Cardiac muscle cell (in vitro differentiated cells and primary cell): ENCODE results near the gene COL16A1. TPM values are rescaled to one million over a fixed set of nuclear protein-coding genes. Genes with fewer than 3 reads are reported as not detected.

Source experiments
- DNase-seq, 2 donors: peaks; one replicate each; pipeline versions ENCODE4 v3.0.0 to v3.0.0-alpha.2; 2010 to 2017; ENCODE audit warnings: low read depth in 1 of 2, low spot score in 1 of 2
- H3K27ac ChIP-seq: fragments of 200-600 bp; sonication (generic); 2 replicates; pipeline ENCODE4 v1.5.1; 2016
- H3K27me3 ChIP-seq: fragments of 200-600 bp; sonication (generic); 2 replicates; pipeline ENCODE4 v1.6.0; 2016; ENCODE audit warnings: control low read depth
- H3K36me3 ChIP-seq: fragments of 200-600 bp; sonication (generic); 2 replicates; pipeline ENCODE4 v1.5.1; 2016; ENCODE audit warnings: control low read depth
- H3K4me1 ChIP-seq: fragments of 200-600 bp; sonication (generic); 2 replicates; pipeline ENCODE4 v1.8.1; 2017; ENCODE audit warnings: low read depth, mild to moderate bottlenecking, mixed run types
- H3K4me3 ChIP-seq: fragments of 200-600 bp; sonication (generic); 2 replicates; pipeline ENCODE4 v1.5.1; 2016; ENCODE audit warnings: mild to moderate bottlenecking
- H3K9me3 ChIP-seq: fragments of 200-600 bp; sonication (generic); 2 replicates; pipeline ENCODE4 v1.5.1; 2017; ENCODE audit warnings: low read depth, mild to moderate bottlenecking, control low read depth
- CTCF ChIP-seq: IDR thresholded peaks from 2 replicates; pipeline ENCODE4 v1.5.1; 2012; ENCODE audit warnings: low read depth, mild to moderate bottlenecking, low read length
- polyA plus RNA-seq: library from polyadenylated mRNA; unstranded; fragments of >200 nt; fragmentation: Nextera tagmentation; extraction: Ambion mirVana; gene quantifications from 2 replicates; pipeline ENCODE4 v1.2.1, GENCODE V29; 2016
- total RNA-seq: library from RNA; depleted of rRNA; stranded (reverse); fragments of >200 nt; gene quantifications from 2 replicates; pipeline ENCODE4 v1.2.3, GENCODE V29; 2016

The COL16A1 gene
- total and polyA plus RNA-seq, 2 experiments from 2014 or later = 119 to 120 TPM

GRCh38 chr1:31657972-31658510, 45.8 kb downstream of the COL16A1 start:
- no peak for TF ChIP-seq CTCF
- no peaks in the 10 kb centered on the region for H3K27me3 ChIP-seq
- H3K9me3 ChIP-seq = no peaks in the 10 kb centered on the region
- H3K4me1 ChIP-seq = no peaks in the 10 kb centered on the region
- no peak overlapping the region for H3K27ac ChIP-seq
- no peak overlapping the region for H3K4me3 ChIP-seq
- H3K36me3 ChIP-seq = no peaks in the 10 kb centered on the region
- DNase-seq = no peak

GRCh38 chr1:31657020-31657804, 46.6 kb downstream of the COL16A1 start:
- no peak for TF ChIP-seq CTCF
- H3K4me3 ChIP-seq = no peak overlapping the region
- DNase-seq = no peak
- H3K27ac ChIP-seq = no peak overlapping the region
- H3K9me3 ChIP-seq = no peaks in the 10 kb centered on the region
- H3K27me3 ChIP-seq = no peaks in the 10 kb centered on the region
- no peaks in the 10 kb centered on the region for H3K36me3 ChIP-seq
- no peaks in the 10 kb centered on the region for H3K4me1 ChIP-seq

DNA sequence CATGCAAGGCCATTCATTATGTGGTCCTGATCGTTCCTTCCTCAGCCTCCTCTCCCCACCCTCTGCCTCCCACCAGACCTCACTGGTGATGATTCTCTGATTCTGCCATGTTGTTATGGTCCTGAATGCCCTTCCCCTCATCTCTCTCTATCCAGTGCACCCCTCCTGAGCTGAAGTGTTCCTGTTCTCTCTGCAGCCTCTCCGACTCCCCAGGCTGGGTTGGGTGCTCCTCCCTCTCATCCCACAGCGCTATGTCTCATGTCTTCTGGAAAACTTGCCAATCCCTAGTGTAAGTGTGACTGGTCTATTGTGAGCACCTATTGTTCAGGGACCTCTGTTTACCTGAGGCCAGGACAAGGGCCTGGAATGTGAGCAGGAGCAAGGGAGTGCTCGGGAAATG, 48.1 kb downstream of the COL16A1 start:
- Histone ChIP-seq H3K9me3 (no peaks in the 10 kb centered on the region), H3K36me3 (no peaks in the 10 kb centered on the region), H3K27ac (no peak overlapping the region), H3K4me3 (no peak overlapping the region), H3K27me3 (no peaks in the 10 kb centered on the region), H3K4me1 (peaks cover 4% of the 10 kb centered on the region)
- no peak for DNase-seq
- TF ChIP-seq CTCF = no peak

GRCh38 chr1:31655104-31655503, 48.7 kb downstream of the COL16A1 start:
- H3K9me3 ChIP-seq = no peaks in the 10 kb centered on the region
- peaks cover 4% of the 10 kb centered on the region for H3K4me1 ChIP-seq
- no peak for TF ChIP-seq CTCF
- no peak for DNase-seq
- H3K36me3 ChIP-seq = no peaks in the 10 kb centered on the region
- no peaks in the 10 kb centered on the region for H3K27me3 ChIP-seq
- no peak overlapping the region for H3K4me3 ChIP-seq
- no peak overlapping the region for H3K27ac ChIP-seq

GRCh38 chr1:31654474-31654776, 49.4 kb downstream of the COL16A1 start:
- H3K4me3 ChIP-seq = no peak overlapping the region
- peaks cover 4% of the 10 kb centered on the region for H3K4me1 ChIP-seq
- H3K27me3 ChIP-seq = no peaks in the 10 kb centered on the region
- no peak for DNase-seq
- TF ChIP-seq CTCF = no peak
- no peak overlapping the region for H3K27ac ChIP-seq
- H3K36me3 ChIP-seq = no peaks in the 10 kb centered on the region
- H3K9me3 ChIP-seq = no peaks in the 10 kb centered on the region
